H9 (cell line): ENCODE data around the gene CCDC33. TPM values are rescaled to one million over a fixed set of nuclear protein-coding genes. Genes with fewer than 3 reads are reported as not detected.

Experiments used
- DNase-seq: peaks from one replicate; pipeline ENCODE4 v3.0.0-alpha.2; 2017
- H2AFZ ChIP-seq: one replicate; pipeline ENCODE4 v1.6.1; 2013; ENCODE audit warnings: mild to moderate bottlenecking, low read length, control low read depth, moderate library complexity
- H2AK5ac ChIP-seq: 2 replicates; pipeline ENCODE4 v1.6.1; 2013; ENCODE audit warnings: low read length, control low read depth, mixed read lengths; ENCODE audit not compliant: insufficient read length
- H2BK120ac ChIP-seq: one replicate; pipeline ENCODE4 v1.6.1; 2013; ENCODE audit warnings: low read depth, mild to moderate bottlenecking, low read length, control low read depth, inconsistent platforms; ENCODE audit not compliant: poor library complexity, severe bottlenecking
- H2BK12ac ChIP-seq: 2 replicates; pipeline ENCODE4 v1.6.1; 2013; ENCODE audit warnings: low read length, control low read depth, mixed read lengths, low read depth; ENCODE audit not compliant: insufficient read length
- H2BK15ac ChIP-seq: 2 replicates; pipeline ENCODE4 v1.6.1; 2013; ENCODE audit warnings: low read depth, low read length, control low read depth
- H2BK20ac ChIP-seq: one replicate; pipeline ENCODE4 v1.6.1; 2013; ENCODE audit warnings: low read depth, mild to moderate bottlenecking, low read length, control low read depth, inconsistent platforms; ENCODE audit not compliant: poor library complexity, severe bottlenecking
- H2BK5ac ChIP-seq: 2 replicates; pipeline ENCODE4 v1.6.1; 2013; ENCODE audit warnings: low read length, control low read depth, mixed read lengths; ENCODE audit not compliant: insufficient read length
- H3K14ac ChIP-seq: 2 replicates; pipeline ENCODE4 v1.6.1; 2013; ENCODE audit warnings: low read length, control low read depth; ENCODE audit not compliant: insufficient read depth
- H3K18ac ChIP-seq: 2 replicates; pipeline ENCODE4 v1.6.1; 2013; ENCODE audit warnings: low read depth, mild to moderate bottlenecking, mixed read lengths, low read length, control low read depth; ENCODE audit not compliant: insufficient read length
- H3K23ac ChIP-seq: 2 replicates; pipeline ENCODE4 v1.6.1; 2013; ENCODE audit warnings: low read length, control low read depth, mixed read lengths, low read depth; ENCODE audit not compliant: insufficient read length
- H3K23me2 ChIP-seq: 2 replicates; pipeline ENCODE4 v1.6.1; 2013; ENCODE audit warnings: low read depth, mild to moderate bottlenecking, mixed read lengths, low read length, control low read depth; ENCODE audit not compliant: insufficient read length, poor library complexity, severe bottlenecking
- H3K27ac ChIP-seq: 2 replicates; pipeline ENCODE4 v1.5.1; 2013; ENCODE audit warnings: low read length, control low read depth, mixed read lengths, low read depth; ENCODE audit not compliant: insufficient read length
- H3K27me3 ChIP-seq: 2 replicates; pipeline ENCODE4 v1.6.1; 2013; ENCODE audit warnings: low read length, control low read depth, inconsistent platforms; ENCODE audit not compliant: insufficient read depth
- H3K4ac ChIP-seq: 2 replicates; pipeline ENCODE4 v1.6.1; 2013; ENCODE audit warnings: low read depth, mild to moderate bottlenecking, control low read depth, inconsistent platforms, low read length, moderate library complexity
- H3K4me1 ChIP-seq: 2 replicates; pipeline ENCODE4 v1.6.1; 2013; ENCODE audit warnings: low read length, control low read depth, inconsistent platforms; ENCODE audit not compliant: insufficient read depth
- H3K4me2 ChIP-seq: 2 replicates; pipeline ENCODE4 v1.6.1; 2013; ENCODE audit warnings: low read length, control low read depth, mixed read lengths; ENCODE audit not compliant: insufficient read length, insufficient read depth
- H3K56ac ChIP-seq: 2 replicates; pipeline ENCODE4 v1.6.1; 2013; ENCODE audit warnings: low read depth, mild to moderate bottlenecking, mixed read lengths, low read length, control low read depth; ENCODE audit not compliant: insufficient read length
- H3K79me1 ChIP-seq: 2 replicates; pipeline ENCODE4 v1.6.1; 2013; ENCODE audit warnings: low read depth, mild to moderate bottlenecking, moderate library complexity, low read length, control low read depth, inconsistent platforms; ENCODE audit not compliant: insufficient read depth, poor library complexity, severe bottlenecking
- H3K79me2 ChIP-seq: 2 replicates; pipeline ENCODE4 v1.6.1; 2013; ENCODE audit warnings: low read length, control low read depth, inconsistent platforms; ENCODE audit not compliant: insufficient read depth
- H3K9ac ChIP-seq: 2 replicates; pipeline ENCODE4 v1.6.1; 2013; ENCODE audit warnings: low read length, control low read depth, mixed read lengths; ENCODE audit not compliant: insufficient read length; ENCODE audit errors: extremely low read depth
- H3K9me3 ChIP-seq: one replicate; pipeline ENCODE4 v1.6.1; 2013; ENCODE audit warnings: low read depth, low read length, inconsistent platforms; ENCODE audit not compliant: control insufficient read depth
- H3T11ph ChIP-seq: one replicate; pipeline ENCODE4 v1.6.1; 2013; ENCODE audit warnings: mild to moderate bottlenecking, low read length, control low read depth, inconsistent platforms
- H4K20me1 ChIP-seq: one replicate; pipeline ENCODE4 v1.6.1; 2013; ENCODE audit not compliant: control insufficient read depth, insufficient read length, insufficient read depth
- H4K5ac ChIP-seq: 2 replicates; pipeline ENCODE4 v1.6.1; 2013; ENCODE audit warnings: low read depth, mild to moderate bottlenecking, mixed read lengths, low read length, control low read depth; ENCODE audit not compliant: insufficient read length
- H4K8ac ChIP-seq: replicated peaks from 2 replicates; pipeline ENCODE4 v1.6.1; 2013; ENCODE audit warnings: low read length, control low read depth, mixed read lengths, low read depth; ENCODE audit not compliant: insufficient read length
- H4K91ac ChIP-seq: 2 replicates; pipeline ENCODE4 v1.6.1; 2013; ENCODE audit warnings: low read depth, mild to moderate bottlenecking, moderate library complexity, mixed read lengths, low read length, control low read depth; ENCODE audit not compliant: insufficient read length
- H3K27ac Mint-ChIP-seq, 3 experiments: 2 replicates in 2 of 3; 3 replicates in 1 of 3; pipeline ENCODE4 v1.8.0; 2020 to 2021; ENCODE audit warnings: mixed read lengths in 3 of 3, mild to moderate bottlenecking in 1 of 3, moderate library complexity in 1 of 3
- H3K27me3 Mint-ChIP-seq: 2 replicates; pipeline ENCODE4 v1.8.0; 2021; ENCODE audit warnings: low read depth, mild to moderate bottlenecking, moderate library complexity, mixed read lengths
- H3K36me3 Mint-ChIP-seq, 3 experiments: 2 replicates in 2 of 3; 3 replicates in 1 of 3; pipeline ENCODE4 v1.8.0; 2020 to 2021; ENCODE audit warnings: low read depth in 3 of 3, mixed read lengths in 3 of 3; ENCODE audit not compliant: insufficient read depth in 1 of 3
- H3K4me1 Mint-ChIP-seq, 2 experiments: 2 replicates each; pipeline ENCODE4 v1.8.0; 2020; ENCODE audit warnings: mixed read lengths in 2 of 2
- H3K4me3 Mint-ChIP-seq, 2 experiments: 2 replicates in 1 of 2; 3 replicates in 1 of 2; pipeline ENCODE4 v1.8.0; 2020 to 2021; ENCODE audit warnings: mild to moderate bottlenecking in 2 of 2, mixed read lengths in 2 of 2, moderate library complexity in 1 of 2
- H3K9me3 Mint-ChIP-seq, 2 experiments: 2 replicates in 1 of 2; 3 replicates in 1 of 2; pipeline ENCODE4 v1.8.0; 2020; ENCODE audit warnings: mild to moderate bottlenecking in 2 of 2, mixed read lengths in 2 of 2, moderate library complexity in 1 of 2
- CTCF ChIP-seq: fragments of 200-600 bp; sonication (generic); conservative IDR thresholded peaks from 3 replicates; pipeline ENCODE4 v1.8.0; 2021; ENCODE audit warnings: antibody characterized with exemption, mild to moderate bottlenecking
- WGBS: extraction: QIAGEN DNeasy Blood & Tissue Kit; methylation state at CpG from one replicate; pipeline ENCODE4 v1.1.7; 2013; ENCODE audit warnings: missing lambda C conversion rate, low lambda C conversion rate, mixed read lengths; ENCODE audit not compliant: insufficient read length; ENCODE audit errors: extremely low coverage; 5-methylcytosine and 5-hydroxymethylcytosine counted together
- total RNA-seq: library from RNA; stranded (reverse); gene quantifications from 2 replicates; pipeline ENCODE4 v1.2.1, GENCODE V29; 2021

CCDC33 gene
- total RNA-seq, 1 experiment from 2014 or later, result 4.6 TPM

- WGBS, result no CpG with 5 or more reads among the region's 4 CpGs
Observed at GRCh38 chr15:74193299-74193718, 42.8 kb upstream of the CCDC33 start.

More at GRCh38 chr15:74193299-74193718, 42.8 kb upstream of the CCDC33 start:
- H3K9me3 Mint-ChIP-seq, result no peaks in the 10 kb centered on the region
- H2BK15ac ChIP-seq, result no peak overlapping the region
- no peaks in the 10 kb centered on the region for H3K4me1 ChIP-seq
- no peaks in the 10 kb centered on the region for H3K9me3 ChIP-seq
- no peak overlapping the region for H3K56ac ChIP-seq
- no peaks in the 10 kb centered on the region for H3K79me2 ChIP-seq
- peaks cover 0 to 9% of the 10 kb centered on the region in 2 experiments for H3K4me1 Mint-ChIP-seq
- H3K4me2 ChIP-seq, result no peak overlapping the region
- no peak overlapping the region for H4K8ac ChIP-seq
- no peak overlapping the region for H2BK120ac ChIP-seq
- H2BK5ac ChIP-seq, result no peak overlapping the region
- no peak overlapping the region for H4K5ac ChIP-seq
- no peaks in the 10 kb centered on the region; a peak in 2 of 7 replicates for H3K36me3 Mint-ChIP-seq
- H3K18ac ChIP-seq, result no peak overlapping the region
- no peaks in the 10 kb centered on the region for H3K79me1 ChIP-seq
- H4K20me1 ChIP-seq, result no peaks in the 10 kb centered on the region
- no peak overlapping the region for H3K14ac ChIP-seq
- H3K27ac ChIP-seq, result no peak overlapping the region
- DNase-seq, result no peak
- H4K91ac ChIP-seq, result no peak overlapping the region
- no peak for TF ChIP-seq CTCF
- no peak overlapping the region for H3K4ac ChIP-seq
- no peak overlapping the region for H2BK12ac ChIP-seq
- no peak overlapping the region for H3K9ac ChIP-seq
- H3K27me3 ChIP-seq, result no peaks in the 10 kb centered on the region
- no peak overlapping the region for H3K4me3 Mint-ChIP-seq
- H3K27ac Mint-ChIP-seq, result no peak overlapping the region
- peaks cover 3% of the 10 kb centered on the region; the same call in 1 of the 2 replicates for H3K27me3 Mint-ChIP-seq
- no peak overlapping the region for H3T11ph ChIP-seq
- H2AK5ac ChIP-seq, result no peak overlapping the region
- H2AFZ ChIP-seq, result no peak overlapping the region
- no peak overlapping the region for H3K23ac ChIP-seq
- H2BK20ac ChIP-seq, result no peak overlapping the region
- no peaks in the 10 kb centered on the region for H3K23me2 ChIP-seq
